K562 (cell line): ENCODE measurements around the gene NPDC1.

Source experiments
- EZH2 ChIP-seq: IDR thresholded peaks from 2 replicates; pipeline ENCODE4 v1.6.1; 2012; ENCODE audit warnings: low read depth, mild to moderate bottlenecking, inconsistent platforms, low read length, borderline replicate concordance
- MYNN ChIP-seq, 2 experiments: sonication (generic); formaldehyde crosslinking in 1 of 2; IDR thresholded peaks; 2 replicates each; pipeline versions ENCODE4 v1.5.0 to v1.6.1; 2016 to 2020; ENCODE audit warnings: antibody characterized with exemption in 1 of 2, missing genetic modification reagents in 1 of 2
- NFYB ChIP-seq: IDR thresholded peaks from 2 replicates; pipeline ENCODE4 v1.6.1; 2011; ENCODE audit warnings: mild to moderate bottlenecking, moderate library complexity; ENCODE audit not compliant: insufficient read length; ENCODE audit errors: extremely low read depth
- PHF8 ChIP-seq: fragments of 200-600 bp; sonication (generic); IDR thresholded peaks from 2 replicates; pipeline ENCODE4 v1.6.1; 2012; ENCODE audit warnings: mixed run types, mild to moderate bottlenecking, inconsistent platforms, low read length, moderate library complexity, borderline replicate concordance
- POLR2AphosphoS5 ChIP-seq: IDR thresholded peaks from 2 replicates; pipeline ENCODE4 v1.6.1; 2011; ENCODE audit warnings: mild to moderate bottlenecking, low read depth, low read length, moderate library complexity; ENCODE audit not compliant: control insufficient read depth, insufficient read depth
- RFX7 ChIP-seq: fragments of 250-450 bp; sonication (Bioruptor Pico); IDR thresholded peaks from 2 replicates; pipeline ENCODE4 v1.5.1; 2021; ENCODE audit warnings: mild to moderate bottlenecking
- SAFB2 ChIP-seq: fragments of 200-400 bp; formaldehyde crosslinking; IDR thresholded peaks from 2 replicates; pipeline ENCODE4 v1.6.1; 2018; ENCODE audit warnings: borderline replicate concordance, low read length, low read depth, moderate library complexity; ENCODE audit not compliant: severe bottlenecking
- ZNF354B ChIP-seq: fragments of 250-450 bp; sonication (Bioruptor Pico); IDR thresholded peaks from 2 replicates; pipeline ENCODE4 v1.4.0; 2020

DNA sequence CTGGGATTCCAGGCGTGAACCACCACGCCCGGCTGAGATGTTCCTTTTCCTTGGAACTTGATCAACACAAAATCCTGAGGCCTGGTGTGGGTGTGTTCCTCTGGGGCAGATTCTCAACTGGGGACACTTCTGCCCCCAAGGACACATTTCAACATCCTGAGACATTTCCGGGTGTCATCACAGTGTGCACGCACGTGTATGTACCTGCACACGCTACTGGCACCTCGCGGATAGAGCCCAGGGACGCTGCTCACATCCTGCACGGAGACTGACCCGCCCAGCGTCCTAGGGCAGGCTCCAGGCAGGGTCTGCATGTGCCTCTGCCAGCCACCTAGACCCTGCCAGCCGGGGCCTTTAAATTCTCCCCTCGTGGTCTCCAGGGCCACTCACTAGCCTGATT, 16.4 kb upstream of the NPDC1 start:
- no peak for TF ChIP-seq ZNF354B (CRISPR knock-in tag)
- TF ChIP-seq NFYB = no peak
- no peak for TF ChIP-seq SAFB2
- TF ChIP-seq MYNN (IDR thresholded peaks at IDR 0.05) = no peak
- no peak for TF ChIP-seq MYNN (CRISPR knock-in tag; IDR thresholded peaks at IDR 0.05)
- TF ChIP-seq RFX7 = no peak
- TF ChIP-seq PHF8 = no peak
- TF ChIP-seq POLR2AphosphoS5 = no peak
- no peak for TF ChIP-seq EZH2
